Measurements from ENCODE around the gene CHADL. TPM values are rescaled to one million over a fixed set of nuclear protein-coding genes. Genes with fewer than 3 reads are reported as not detected.
"Not testable (repeated sequence)": the region's sequence is repeated elsewhere in the genome, so short reads cannot be mapped to it uniquely, and the experiment has no call there.

The CHADL gene
- total RNA-seq, 4 donors from 2014 or later: 2.0 to 4.5 (median 3.2) TPM

GRCh38 chr22:41264408-41264941 is 23.7 kb upstream of the CHADL start:
- intact Hi-C loops (cut with DNase I): no loop called here
- Histone ChIP-seq H3K36me3 (peaks cover 59 to 100% (median 61%) of the 10 kb centered on the region in 3 donors), H3K4me1 (no peaks in the 10 kb centered on the region), H3K4me3 (no peak overlapping the region), H3K9me3 (no peaks in the 10 kb centered on the region), H3K27me3 (no peaks in the 10 kb centered on the region), H3K27ac (no peak overlapping the region)
- DNase-seq: no peak
- WGBS, 2 donors: 88 to 98% methylated on average over 3 to 8 of the region's 15 CpGs
- TF ChIP-seq CTCF (IDR thresholded peaks at IDR 0.05): no peak
- no peak for TF ChIP-seq POLR2A (IDR thresholded peaks at IDR 0.05)

- DNase-seq: no peak
- TF ChIP-seq POLR2A (IDR thresholded peaks at IDR 0.05) (no peak), CTCF (IDR thresholded peaks at IDR 0.05) (no peak)
- H3K27ac ChIP-seq: no peak overlapping the region
- H3K36me3 ChIP-seq: peaks cover 64 to 100% (median 65%) of the 10 kb centered on the region in 3 donors
- H3K9me3 ChIP-seq: no peaks in the 10 kb centered on the region
- intact Hi-C loops (cut with DNase I): no loop called here
- H3K4me1 ChIP-seq: no peaks in the 10 kb centered on the region
- H3K4me3 ChIP-seq: no peak overlapping the region
- WGBS, 2 donors: 100% methylated on average over 1 of the region's 2 CpGs; no CpG with 5 or more reads in 1 of the 2 donors
- no peaks in the 10 kb centered on the region for H3K27me3 ChIP-seq
Observed at GRCh38 chr22:41263704-41264103, 23.0 kb upstream of the CHADL start.

- H3K4me3 ChIP-seq: no peak overlapping the region
- TF ChIP-seq CTCF (IDR thresholded peaks at IDR 0.05): no peak
- TF ChIP-seq POLR2A (IDR thresholded peaks at IDR 0.05): no peak
- H3K9me3 ChIP-seq: no peaks in the 10 kb centered on the region
- no peaks in the 10 kb centered on the region for H3K27me3 ChIP-seq
- 91 to 97% methylated on average over 8 to 10 of the region's 15 CpGs for WGBS, 2 donors
- intact Hi-C loops (cut with DNase I): no loop called here
- peaks cover 53 to 100% (median 68%) of the 10 kb centered on the region in 3 donors for H3K36me3 ChIP-seq
- H3K4me1 ChIP-seq: peaks cover 0 to under 1% (median 0%) of the 10 kb centered on the region in 3 donors
- no peak overlapping the region for H3K27ac ChIP-seq
- DNase-seq: no peak
Observed at GRCh38 chr22:41262250-41262765, 21.6 kb upstream of the CHADL start.

- Histone ChIP-seq H3K27ac (no peak overlapping the region), H3K27me3 (no peaks in the 10 kb centered on the region), H3K36me3 (peaks cover 53 to 100% (median 73%) of the 10 kb centered on the region in 3 donors), H3K4me1 (peaks cover 0 to 6% (median 0%) of the 10 kb centered on the region in 3 donors), H3K4me3 (no peak overlapping the region), H3K9me3 (no peaks in the 10 kb centered on the region)
- intact Hi-C loops (cut with DNase I): no loop called here
- DNase-seq: no peak
- TF ChIP-seq CTCF (IDR thresholded peaks at IDR 0.05): no peak
- no peak for TF ChIP-seq POLR2A (IDR thresholded peaks at IDR 0.05)
- 85 to 89% methylated on average over 3 to 6 of the region's 12 CpGs for WGBS, 2 donors
Observed at GRCh38 chr22:41261541-41262249, 21.0 kb upstream of the CHADL start.

GRCh38 chr22:41260871-41261270 is 20.1 kb upstream of the CHADL start:
- Histone ChIP-seq H3K27ac (no peak overlapping the region), H3K4me1 (peaks cover 0 to 13% (median 0%) of the 10 kb centered on the region in 3 donors), H3K9me3 (no peaks in the 10 kb centered on the region), H3K36me3 (peaks cover 56 to 100% (median 75%) of the 10 kb centered on the region in 3 donors), H3K4me3 (no peak overlapping the region), H3K27me3 (no peaks in the 10 kb centered on the region)
- TF ChIP-seq CTCF (IDR thresholded peaks at IDR 0.05) (no peak), POLR2A (IDR thresholded peaks at IDR 0.05) (no peak)
- 90 to 99% methylated on average over 6 to 7 of the region's 7 CpGs for WGBS, 2 donors
- no peak for DNase-seq
- intact Hi-C loops (cut with DNase I): no loop called here

- Histone ChIP-seq H3K4me1 (peaks cover 0 to 13% (median 0%) of the 10 kb centered on the region in 3 donors), H3K36me3 (peaks cover 50 to 100% (median 77%) of the 10 kb centered on the region in 3 donors)
- H3K27me3 ChIP-seq; DNase-seq; H3K4me3 ChIP-seq; intact Hi-C loops (cut with DNase I); H3K9me3 ChIP-seq; H3K27ac ChIP-seq: not testable (repeated sequence)
- 98% methylated on average over 4 of the region's 4 CpGs for WGBS, 2 donors
Observed at GRCh38 chr22:41259756-41260155, 19.0 kb upstream of the CHADL start.
